Keratinocyte (primary cell): ENCODE data around the gene ADISSP. TPM values are rescaled to one million over a fixed set of nuclear protein-coding genes. Genes with fewer than 3 reads are reported as not detected.

Source experiments
- DNase-seq: peaks from one replicate; pipeline ENCODE4 v3.0.0-alpha.2; 2011; ENCODE audit warnings: low read depth, missing footprints, low spot score
- FAIRE-seq: peaks from 2 replicates; lab custom pipeline; 2011; peaks lifted over from hg19 to GRCh38; lab: Jason Lieb, UNC
- H2AFZ ChIP-seq: 2 replicates; pipeline ENCODE4 v1.6.0; 2012; ENCODE audit warnings: low read length, control low read depth, inconsistent platforms; ENCODE audit not compliant: control insufficient read depth
- H3K27ac ChIP-seq: 2 replicates; pipeline ENCODE4 v1.5.1; 2011; ENCODE audit warnings: low read length; ENCODE audit not compliant: control insufficient read depth, insufficient read depth
- H3K27me3 ChIP-seq: 3 replicates; pipeline ENCODE4 v1.6.0; 2011; ENCODE audit warnings: low read length; ENCODE audit not compliant: control insufficient read depth, insufficient read depth; ENCODE audit errors: extremely low read depth
- H3K36me3 ChIP-seq, 2 experiments: 2 replicates in 1 of 2; 3 replicates in 1 of 2; pipeline ENCODE4 v1.5.1; 2011; ENCODE audit warnings: low read length in 2 of 2, mild to moderate bottlenecking in 1 of 2; ENCODE audit not compliant: control insufficient read depth in 2 of 2, insufficient read depth in 2 of 2; ENCODE audit errors: extremely low read depth in 1 of 2
- H3K4me1 ChIP-seq: 3 replicates; pipeline ENCODE4 v1.5.1; 2011; ENCODE audit warnings: low read length; ENCODE audit not compliant: control insufficient read depth, insufficient read depth; ENCODE audit errors: extremely low read depth
- H3K4me2 ChIP-seq: 3 replicates; pipeline ENCODE4 v1.6.0; 2011; ENCODE audit warnings: low read depth, low read length; ENCODE audit not compliant: control insufficient read depth, insufficient read depth; ENCODE audit errors: extremely low read depth
- H3K4me3 ChIP-seq, 3 experiments: fragments of 200-600 bp in 1 of 3; sonication (generic) in 1 of 3; 2 replicates in 2 of 3; 3 replicates in 1 of 3; pipeline ENCODE4 v1.5.1; 2011 to 2016; ENCODE audit warnings: low read length in 3 of 3, mild to moderate bottlenecking in 3 of 3, control low read depth in 2 of 3, inconsistent platforms in 1 of 3, low read depth in 1 of 3, mixed read lengths in 1 of 3, mixed run types in 1 of 3, moderate library complexity in 1 of 3; ENCODE audit not compliant: control insufficient read depth in 2 of 3, insufficient read depth in 2 of 3; ENCODE audit errors: extremely low read depth in 1 of 3
- H3K79me2 ChIP-seq: 2 replicates; pipeline ENCODE4 v1.6.0; 2012; ENCODE audit warnings: low read length; ENCODE audit not compliant: control insufficient read depth, insufficient read depth
- H3K9ac ChIP-seq: 3 replicates; pipeline ENCODE4 v1.6.0; 2011; ENCODE audit warnings: low read length; ENCODE audit not compliant: control insufficient read depth, insufficient read depth; ENCODE audit errors: extremely low read depth
- H3K9me1 ChIP-seq: 3 replicates; pipeline ENCODE4 v1.6.0; 2011; ENCODE audit warnings: low read length; ENCODE audit not compliant: control insufficient read depth, insufficient read depth; ENCODE audit errors: extremely low read depth
- H3K9me3 ChIP-seq: 2 replicates; pipeline ENCODE4 v1.5.1; 2012; ENCODE audit warnings: low read depth, low read length; ENCODE audit not compliant: control insufficient read depth
- H4K20me1 ChIP-seq: 3 replicates; pipeline ENCODE4 v1.6.0; 2011; ENCODE audit warnings: low read length; ENCODE audit not compliant: control insufficient read depth, insufficient read depth; ENCODE audit errors: extremely low read depth
- EZH2 ChIP-seq: IDR thresholded peaks from one replicate; pipeline ENCODE4 v1.6.1; 2012; ENCODE audit warnings: inconsistent platforms, mild to moderate bottlenecking, low read length, moderate library complexity
- dilution Hi-C: fragments of 300-500 bp; cut with MboI; formaldehyde crosslinking; loops from one replicate; pipeline ENCODE4 v1.7.0; 2020; ENCODE audit warnings: low sequenced_read_pairs; ENCODE audit not compliant: extremely low pct_ligation_motif_present
- polyA plus RNA-seq, 5 experiments: library from polyadenylated mRNA; depleted of rRNA in 3 of 5; stranded (reverse) in 3 of 5; stranded (forward) in 1 of 5; unstranded in 1 of 5; fragments of >200 nt; gene quantifications; 1 replicate in 1 of 5; 2 replicates in 3 of 5; 3 replicates in 1 of 5; pipeline versions ENCODE4 v1.2.1 to v1.2.3, GENCODE V29; 2011 to 2012; ENCODE audit warnings: missing spikeins in 2 of 5, low read depth in 1 of 5, low replicate concordance in 1 of 5
- TF ChIP-seq, protein P1 (sequence below), 3 experiments: IDR thresholded peaks in 1 of 3; conservative IDR thresholded peaks in 1 of 3; optimal IDR thresholded peaks in 1 of 3; 2 replicates in 2 of 3; 3 replicates in 1 of 3; pipeline versions ENCODE3 to v1.5.1; 2011; ENCODE audit warnings: low read length in 3 of 3, mild to moderate bottlenecking in 3 of 3, moderate library complexity in 2 of 3, control low read depth in 1 of 3, inconsistent platforms in 1 of 3; ENCODE audit not compliant: insufficient read depth in 2 of 3; ENCODE audit errors: extremely low read depth in 1 of 3

ADISSP gene
- polyA plus RNA-seq, 1 donor (not counting 4 experiments of a cell fraction or from before 2014, with no cell fraction given) = 28.2 TPM

DNA sequence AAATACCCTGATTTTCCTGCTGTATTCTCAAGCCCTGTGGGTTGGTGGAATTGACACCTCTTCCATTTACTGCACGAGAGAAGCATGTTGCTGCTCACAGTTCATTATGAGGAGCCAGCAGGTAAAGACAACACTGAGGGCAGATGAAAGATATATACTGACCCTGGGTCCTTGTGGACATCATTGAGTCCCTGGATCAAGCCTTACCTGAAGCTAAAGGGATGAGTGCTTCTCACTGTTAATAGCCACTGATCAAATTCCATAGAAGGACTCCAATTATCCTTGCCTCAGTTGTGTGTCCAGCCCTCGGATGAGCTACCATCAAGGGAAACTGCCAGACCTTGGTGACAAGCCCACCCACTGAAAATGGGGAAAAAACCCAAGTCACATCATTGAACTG lies 47.5 kb downstream of the ADISSP start:
- no peaks in the 10 kb centered on the region for H3K27me3 ChIP-seq
- dilution Hi-C loops = no loop called here
- TF ChIP-seq, protein P1, sequence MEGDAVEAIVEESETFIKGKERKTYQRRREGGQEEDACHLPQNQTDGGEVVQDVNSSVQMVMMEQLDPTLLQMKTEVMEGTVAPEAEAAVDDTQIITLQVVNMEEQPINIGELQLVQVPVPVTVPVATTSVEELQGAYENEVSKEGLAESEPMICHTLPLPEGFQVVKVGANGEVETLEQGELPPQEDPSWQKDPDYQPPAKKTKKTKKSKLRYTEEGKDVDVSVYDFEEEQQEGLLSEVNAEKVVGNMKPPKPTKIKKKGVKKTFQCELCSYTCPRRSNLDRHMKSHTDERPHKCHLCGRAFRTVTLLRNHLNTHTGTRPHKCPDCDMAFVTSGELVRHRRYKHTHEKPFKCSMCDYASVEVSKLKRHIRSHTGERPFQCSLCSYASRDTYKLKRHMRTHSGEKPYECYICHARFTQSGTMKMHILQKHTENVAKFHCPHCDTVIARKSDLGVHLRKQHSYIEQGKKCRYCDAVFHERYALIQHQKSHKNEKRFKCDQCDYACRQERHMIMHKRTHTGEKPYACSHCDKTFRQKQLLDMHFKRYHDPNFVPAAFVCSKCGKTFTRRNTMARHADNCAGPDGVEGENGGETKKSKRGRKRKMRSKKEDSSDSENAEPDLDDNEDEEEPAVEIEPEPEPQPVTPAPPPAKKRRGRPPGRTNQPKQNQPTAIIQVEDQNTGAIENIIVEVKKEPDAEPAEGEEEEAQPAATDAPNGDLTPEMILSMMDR (optimal IDR thresholded peaks at IDR 0.05 in 1 of 3, IDR thresholded peaks at IDR 0.05 in 1 of 3, conservative IDR thresholded peaks at IDR 0.05 in 1 of 3; ENCODE audit: extremely low read depth in 1 of 3, insufficient read depth in 2 of 3, low read length in 3 of 3) = no peak
- no peak for TF ChIP-seq EZH2
- no peak overlapping the region for H3K9ac ChIP-seq
- no peak overlapping the region for H2AFZ ChIP-seq
- no peaks in the 10 kb centered on the region for H3K9me3 ChIP-seq
- no peaks in the 10 kb centered on the region for H3K9me1 ChIP-seq
- no peaks in the 10 kb centered on the region for H3K79me2 ChIP-seq
- no peaks in the 10 kb centered on the region for H4K20me1 ChIP-seq
- no peak overlapping the region for H3K27ac ChIP-seq
- no peak overlapping the region for H3K4me3 ChIP-seq
- FAIRE-seq = no peak
- H3K36me3 ChIP-seq = no peaks in the 10 kb centered on the region
- no peaks in the 10 kb centered on the region for H3K4me1 ChIP-seq
- no peak overlapping the region for H3K4me2 ChIP-seq
- no peak for DNase-seq

- Histone ChIP-seq H2AFZ (no peak overlapping the region), H3K9ac (no peak overlapping the region), H3K9me3 (no peaks in the 10 kb centered on the region), H3K4me3 (no peak overlapping the region), H3K79me2 (no peaks in the 10 kb centered on the region), H3K4me1 (no peaks in the 10 kb centered on the region), H3K36me3 (no peaks in the 10 kb centered on the region), H3K9me1 (no peaks in the 10 kb centered on the region), H4K20me1 (no peaks in the 10 kb centered on the region), H3K4me2 (no peak overlapping the region), H3K27ac (no peak overlapping the region), H3K27me3 (no peaks in the 10 kb centered on the region)
- TF ChIP-seq, protein P1 (optimal IDR thresholded peaks at IDR 0.05 in 1 of 3, IDR thresholded peaks at IDR 0.05 in 1 of 3, conservative IDR thresholded peaks at IDR 0.05 in 1 of 3; ENCODE audit: extremely low read depth in 1 of 3, insufficient read depth in 2 of 3, low read length in 3 of 3) = no peak
- no peak for TF ChIP-seq EZH2
- dilution Hi-C loops = no loop called here
- DNase-seq (no peak), FAIRE-seq (no peak)
Observed at GRCh38 chr20:3719046-3719445, 48.5 kb downstream of the ADISSP start.
